NCI-H82 (cell line): Measurements from ENCODE around the gene PHACTR4.
"Not testable (repeated sequence)": the region's sequence is repeated elsewhere in the genome, so short reads cannot be mapped to it uniquely, and the experiment has no call there.

Source experiments
- DNase-seq: peaks from one replicate; lab custom pipeline; 2025; lab: John Stamatoyannopoulos, UW

PHACTR4 gene

DNA sequence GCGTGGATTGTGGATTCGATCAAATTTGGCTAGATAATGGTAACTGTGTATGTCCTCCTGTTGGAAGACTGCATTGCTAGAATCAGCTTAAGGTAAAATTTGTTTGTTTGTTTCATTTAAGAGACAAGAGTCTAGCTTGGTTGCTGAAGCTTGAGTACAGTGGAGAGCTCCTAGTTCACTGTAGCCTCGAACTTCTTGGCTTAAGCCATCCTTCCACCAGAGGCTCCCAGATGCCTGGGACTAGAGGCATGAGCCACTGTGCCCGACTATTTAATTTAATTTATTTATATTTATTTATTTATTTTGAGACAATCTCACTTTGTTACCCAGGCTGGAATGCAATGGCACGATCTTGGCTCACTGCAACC is 1.5 kb downstream of the PHACTR4 start:
- no peak for DNase-seq

DNA sequence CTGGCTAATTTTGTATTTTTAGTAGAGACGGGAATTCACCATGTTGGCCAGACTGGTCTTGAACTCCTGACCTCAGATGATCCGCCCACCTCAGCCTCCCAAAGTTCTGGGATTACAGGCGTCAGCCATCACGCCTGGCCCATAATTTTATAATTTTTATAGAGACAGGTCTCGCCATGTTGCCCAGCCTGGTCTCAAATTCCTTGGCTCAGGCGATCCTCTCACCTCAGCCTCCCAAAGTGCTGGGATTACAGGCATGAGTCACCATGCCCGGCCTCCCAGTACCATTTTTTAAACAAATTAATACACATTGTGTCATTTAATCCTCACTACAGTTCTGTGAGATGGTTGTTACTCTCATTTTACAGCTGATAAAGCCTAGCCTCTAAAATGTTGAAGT is 3.9 kb downstream of the PHACTR4 start:
- not testable (repeated sequence) for DNase-seq

DNA sequence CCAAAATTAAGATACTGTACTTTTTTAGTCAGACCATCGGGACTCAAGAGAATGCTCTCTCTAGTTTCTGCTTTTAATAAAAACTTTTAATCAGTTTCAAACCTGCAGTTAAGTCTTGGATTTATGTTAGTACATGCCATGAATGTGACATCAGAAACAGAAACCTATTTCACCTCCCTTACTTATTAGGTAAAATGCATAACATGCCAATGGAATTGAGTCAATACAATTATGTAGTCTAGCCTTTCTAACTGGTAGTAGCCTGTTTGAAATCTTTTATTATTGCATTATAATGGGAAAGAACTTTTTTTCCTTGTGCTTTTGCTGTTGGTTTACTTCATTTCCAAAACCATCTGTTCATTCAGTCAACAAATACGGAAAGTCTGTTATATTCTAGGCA is 4.8 kb downstream of the PHACTR4 start:
- no peak for DNase-seq

DNA sequence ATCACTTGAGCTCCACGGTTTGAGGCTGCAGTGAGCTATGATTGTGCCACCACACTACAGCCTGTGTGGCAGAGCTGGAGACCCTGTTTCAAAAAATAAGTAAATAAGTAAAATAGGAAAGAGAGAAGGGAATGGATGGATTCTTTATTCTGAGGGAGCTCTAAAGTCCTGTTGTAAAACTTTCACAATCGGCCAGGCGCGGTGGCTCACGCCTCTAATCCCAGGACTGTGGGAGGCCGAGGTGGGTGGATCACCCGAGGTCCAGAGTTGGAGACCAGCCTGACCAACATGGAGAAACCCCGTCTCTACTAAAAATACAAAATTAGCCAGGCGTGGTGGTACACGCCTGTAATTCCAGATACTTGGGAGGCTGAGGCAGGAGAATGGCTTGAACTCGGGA is 6.1 kb downstream of the PHACTR4 start:
- not testable (repeated sequence) for DNase-seq

DNA sequence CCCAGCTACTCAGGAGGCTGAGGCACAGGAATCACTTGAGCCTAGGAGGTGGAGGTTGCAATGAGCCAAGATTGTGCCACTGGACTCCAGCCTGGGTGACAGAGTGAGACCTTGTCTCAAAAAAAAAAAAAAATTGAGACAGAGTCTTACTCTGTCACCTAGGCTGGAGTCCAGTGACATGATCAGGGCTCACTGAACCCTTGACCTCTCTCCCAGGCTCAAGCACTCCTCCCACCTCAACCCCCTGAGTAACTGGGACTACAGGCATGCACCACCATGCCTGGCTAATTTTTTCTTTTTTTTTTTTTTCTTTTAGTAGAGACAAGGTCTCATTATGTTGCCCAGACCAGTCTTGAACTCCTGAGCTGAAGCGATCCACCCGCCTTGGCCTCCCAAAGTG is 6.7 kb downstream of the PHACTR4 start:
- DNase-seq = not testable (repeated sequence)

DNA sequence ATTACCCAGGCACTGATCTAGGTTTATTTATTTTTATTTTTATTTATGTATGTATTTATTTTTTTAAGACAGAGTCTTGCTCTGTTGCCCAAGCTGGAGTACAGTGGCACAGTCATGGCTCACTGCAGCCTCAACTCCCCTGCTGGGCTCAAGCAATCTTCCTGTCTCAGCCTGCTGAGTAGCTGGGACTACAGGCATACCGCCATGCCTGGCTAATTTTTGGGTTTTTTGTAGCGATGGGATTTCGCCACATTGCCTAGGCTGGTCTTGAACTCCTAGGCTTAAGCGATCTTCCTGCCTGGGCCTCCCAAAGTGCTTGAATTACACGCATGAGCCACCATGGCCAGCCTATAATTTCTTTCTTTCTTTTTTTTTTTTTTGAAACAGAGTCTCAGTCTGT is 9.4 kb downstream of the PHACTR4 start:
- no peak for DNase-seq

DNA sequence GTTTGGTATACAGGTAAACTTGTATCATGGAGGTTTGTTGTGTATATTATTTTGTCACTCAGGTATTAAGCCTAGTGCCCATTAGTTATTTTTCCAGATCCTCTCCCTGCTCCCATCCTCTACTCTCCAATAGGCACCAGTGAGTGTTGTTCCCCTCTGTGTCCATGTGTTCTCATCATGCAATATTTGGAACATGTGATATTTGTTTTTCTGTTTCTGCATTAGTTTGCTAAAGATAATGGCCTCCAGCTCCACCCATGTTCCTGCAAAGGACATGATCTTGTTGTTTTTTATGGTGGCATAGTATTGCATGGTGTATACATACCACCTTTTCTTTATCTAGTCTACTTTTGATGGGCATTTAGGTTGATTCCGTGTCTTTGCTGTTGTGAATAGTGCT is 10.9 kb downstream of the PHACTR4 start:
- DNase-seq = no peak

DNA sequence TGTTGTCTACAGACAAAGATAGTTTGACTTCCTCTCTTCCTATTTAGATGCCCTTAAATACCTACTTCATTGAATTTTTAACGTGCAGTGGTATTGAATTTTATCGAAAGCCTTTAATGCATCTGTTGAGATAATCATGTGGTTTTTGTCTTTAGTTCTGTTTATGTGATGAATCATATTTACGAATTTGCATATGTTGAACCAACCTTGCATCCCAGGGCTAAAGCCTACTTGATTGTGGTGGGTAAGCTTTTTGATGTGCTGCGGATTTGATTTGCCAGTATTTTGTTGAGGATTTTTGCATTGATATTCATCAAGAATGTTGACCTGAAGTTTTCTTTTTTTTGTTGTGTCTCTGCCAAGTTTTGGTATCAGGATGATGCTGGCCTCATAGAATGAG is 14.2 kb downstream of the PHACTR4 start:
- not testable (repeated sequence) for DNase-seq

DNA sequence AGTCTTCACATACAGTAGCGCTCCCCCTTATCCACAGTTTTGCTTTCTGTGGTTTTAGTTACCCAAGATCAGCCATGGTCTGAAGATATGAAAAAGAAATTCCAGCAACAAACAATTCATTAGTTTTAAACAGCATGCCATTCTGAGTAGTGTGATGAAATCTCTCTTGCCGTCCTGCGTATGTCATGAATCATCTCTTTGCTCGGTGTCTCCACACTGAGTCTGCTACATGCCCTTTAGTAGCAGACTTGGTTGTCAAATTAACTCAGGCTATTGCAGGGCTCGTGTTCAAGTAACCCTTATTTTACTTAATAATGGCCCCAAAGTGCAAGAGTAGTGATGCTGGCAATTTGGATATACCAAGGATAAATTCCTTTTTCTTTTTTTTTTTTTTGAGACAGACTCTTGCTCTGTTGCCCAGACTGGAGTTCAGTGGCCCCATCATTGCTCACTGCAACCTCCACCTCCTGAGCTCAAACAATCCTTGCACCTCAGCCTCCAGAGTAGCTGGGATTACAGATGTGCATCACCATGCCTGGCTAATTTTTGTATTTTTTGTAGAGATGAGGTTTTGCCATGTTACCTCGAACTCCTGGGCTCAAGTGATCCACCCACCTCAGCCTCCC is 22.6 kb downstream of the PHACTR4 start:
- no peak for DNase-seq

DNA sequence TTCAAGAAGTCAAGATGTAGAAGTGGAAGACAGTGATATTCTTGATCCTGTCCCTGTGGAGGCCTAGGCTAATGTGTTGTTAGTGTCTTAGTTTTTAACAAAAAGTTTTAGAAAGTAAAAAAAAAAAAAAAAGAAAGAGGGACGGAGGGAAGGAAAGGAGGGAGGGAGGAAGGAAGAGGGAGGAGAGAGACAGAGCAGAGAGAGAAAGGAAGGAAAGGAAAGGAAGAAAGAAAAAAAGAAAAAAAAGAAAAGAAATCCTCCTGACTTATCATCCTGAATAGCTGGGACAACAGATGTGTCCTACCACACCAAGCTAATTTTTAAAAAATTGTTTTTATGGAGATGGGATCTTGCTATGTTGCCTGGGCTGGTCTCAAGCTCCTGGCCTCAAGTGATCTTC is 24.6 kb downstream of the PHACTR4 start:
- no peak for DNase-seq

DNA sequence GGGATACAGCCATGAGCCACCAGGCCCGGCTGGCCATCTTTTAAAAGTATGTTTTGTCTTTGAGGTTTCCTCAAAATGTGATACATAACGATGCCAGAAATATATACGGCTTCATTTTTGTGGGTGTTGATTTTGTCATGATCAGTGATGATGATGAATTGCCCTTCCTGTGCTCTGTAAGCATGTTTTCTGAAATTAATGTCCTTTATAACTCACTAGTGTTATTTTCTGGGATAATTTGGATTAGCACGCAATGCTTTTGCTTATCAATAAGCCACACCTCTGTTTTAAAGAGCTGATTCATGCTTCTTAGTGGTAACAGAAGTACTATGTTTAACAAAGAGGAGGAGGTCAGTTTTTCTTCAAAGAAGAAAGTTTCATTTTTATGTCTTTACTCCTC is 25.6 kb downstream of the PHACTR4 start:
- DNase-seq = no peak

DNA sequence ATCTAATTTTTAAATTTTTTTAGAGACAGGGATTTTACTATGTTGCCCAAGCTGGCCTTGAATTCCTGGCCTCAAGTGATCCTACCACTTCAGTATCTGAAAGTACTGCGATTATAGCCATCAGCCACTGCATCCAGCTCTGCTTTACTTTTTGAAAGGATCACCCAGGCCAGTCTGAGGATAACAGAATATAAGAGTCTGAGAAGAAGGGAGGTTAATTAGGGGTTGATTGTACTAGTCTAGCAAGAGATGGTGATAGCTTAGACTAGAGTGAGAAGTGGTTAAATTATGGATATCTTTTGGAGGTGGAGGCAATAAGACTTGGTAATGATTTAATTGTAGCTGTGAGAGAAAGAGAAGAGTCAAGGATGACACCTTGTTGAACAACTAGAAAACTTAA is 32.2 kb downstream of the PHACTR4 start:
- DNase-seq = no peak

DNA sequence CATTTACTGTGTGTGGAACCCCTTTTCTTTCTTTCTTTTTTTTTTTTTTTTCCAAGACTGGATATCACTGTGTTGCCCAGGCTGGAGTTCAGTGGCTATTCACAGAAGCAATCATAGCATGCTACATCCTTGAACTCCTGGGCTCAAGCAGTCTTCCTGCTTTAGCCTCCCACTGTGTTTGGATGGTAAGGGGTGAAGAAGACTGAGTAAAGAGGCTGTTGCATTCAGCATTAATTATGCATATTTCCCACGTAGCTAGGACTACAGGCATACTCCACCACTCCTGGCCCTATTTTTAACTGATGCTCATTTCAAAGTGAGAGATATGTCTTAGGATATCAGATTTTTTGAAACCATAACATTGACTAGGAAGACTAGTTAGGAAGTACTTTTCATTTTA is 39.5 kb downstream of the PHACTR4 start:
- no peak for DNase-seq

DNA sequence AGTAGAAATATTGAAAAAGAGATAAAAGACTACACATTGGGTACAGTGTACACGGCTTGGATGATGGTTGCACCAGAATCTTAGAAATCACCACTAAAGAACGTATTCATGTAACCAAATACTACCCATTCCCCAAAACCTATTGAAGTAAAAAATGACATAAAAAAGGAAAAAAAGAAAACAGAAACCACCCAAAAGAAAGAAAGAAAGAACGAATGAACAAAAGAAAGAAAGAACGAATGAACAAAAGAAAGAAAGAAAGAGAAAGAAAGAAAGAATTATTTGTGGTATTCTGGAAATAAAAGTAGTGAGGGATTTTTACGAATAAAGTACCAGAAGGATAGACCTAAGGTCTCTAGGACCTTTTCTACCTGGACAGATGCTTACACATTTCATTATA is 42.1 kb downstream of the PHACTR4 start:
- no peak for DNase-seq

DNA sequence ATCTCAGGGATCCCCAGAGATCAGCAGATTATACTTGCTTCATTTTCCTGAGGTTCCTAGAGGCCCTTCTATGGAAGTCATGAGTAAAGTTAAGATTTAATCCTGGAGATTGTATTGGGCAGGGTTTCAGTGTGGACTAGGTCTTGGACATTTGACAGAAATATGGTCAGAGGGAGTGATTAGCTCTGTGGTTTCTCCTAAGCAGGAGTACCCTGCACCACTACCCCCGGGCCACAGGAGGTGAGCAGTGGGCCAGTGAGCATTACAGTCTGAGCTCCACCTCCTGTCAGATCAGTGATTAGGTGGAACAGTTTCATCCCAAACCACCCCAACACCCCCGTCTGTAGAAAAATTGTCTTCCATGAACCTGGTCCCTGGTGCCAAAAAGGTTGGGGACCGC is 43.2 kb downstream of the PHACTR4 start:
- DNase-seq = no peak

DNA sequence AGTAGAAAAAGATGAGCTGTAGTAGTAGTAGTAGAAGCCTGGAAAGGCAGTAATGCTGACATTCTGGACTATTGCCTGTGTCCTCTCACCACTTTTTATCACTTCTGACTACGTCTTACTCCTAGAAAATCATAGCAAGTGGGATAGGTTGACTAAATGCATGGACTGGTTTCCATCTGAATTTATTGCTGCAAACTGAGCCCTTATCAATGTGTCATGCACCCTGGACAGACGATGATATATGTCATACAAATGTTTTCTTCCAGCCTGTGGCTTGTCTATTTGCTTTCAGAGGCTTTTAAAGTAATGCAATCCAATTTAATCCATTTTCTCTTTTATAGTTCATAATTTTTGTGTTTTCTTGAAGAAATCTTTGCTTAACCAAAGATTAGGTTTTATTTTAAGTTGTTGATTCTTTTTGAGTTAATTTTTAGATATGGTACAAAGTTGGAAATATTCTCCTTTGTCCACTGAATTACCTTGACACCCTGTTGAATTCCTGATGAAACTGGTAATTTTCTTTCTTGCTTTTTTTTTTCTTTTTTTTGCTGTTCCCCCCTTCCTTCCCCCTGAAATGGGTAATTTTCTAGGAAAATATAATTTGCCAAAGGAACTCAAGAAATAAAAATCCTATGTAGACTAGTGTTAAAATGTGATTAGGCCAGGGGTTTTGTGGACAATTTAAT is 47.1 kb downstream of the PHACTR4 start:
- DNase-seq = no peak

DNA sequence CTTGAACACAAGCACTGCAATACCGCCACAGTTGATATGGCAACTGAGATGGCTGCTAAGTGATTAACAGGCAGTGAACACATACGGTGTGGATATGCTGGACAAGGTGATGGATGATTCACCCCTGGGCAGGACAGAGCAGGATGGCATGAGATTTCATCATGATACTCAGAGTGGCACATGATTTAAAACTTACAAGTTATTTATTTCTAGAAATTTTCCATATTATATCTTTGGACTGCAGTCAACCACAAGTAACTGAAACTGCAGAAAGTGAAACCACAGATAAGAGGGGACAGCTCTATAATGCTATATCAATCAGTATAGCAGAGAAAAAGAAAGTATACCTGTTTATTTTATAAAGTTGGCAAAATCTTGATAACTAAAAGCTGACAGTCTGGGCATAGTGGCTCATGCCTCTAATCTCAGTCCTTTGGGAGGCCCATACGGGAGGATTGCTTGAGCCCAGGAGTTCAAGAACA is 47.9 kb downstream of the PHACTR4 start:
- no peak for DNase-seq

DNA sequence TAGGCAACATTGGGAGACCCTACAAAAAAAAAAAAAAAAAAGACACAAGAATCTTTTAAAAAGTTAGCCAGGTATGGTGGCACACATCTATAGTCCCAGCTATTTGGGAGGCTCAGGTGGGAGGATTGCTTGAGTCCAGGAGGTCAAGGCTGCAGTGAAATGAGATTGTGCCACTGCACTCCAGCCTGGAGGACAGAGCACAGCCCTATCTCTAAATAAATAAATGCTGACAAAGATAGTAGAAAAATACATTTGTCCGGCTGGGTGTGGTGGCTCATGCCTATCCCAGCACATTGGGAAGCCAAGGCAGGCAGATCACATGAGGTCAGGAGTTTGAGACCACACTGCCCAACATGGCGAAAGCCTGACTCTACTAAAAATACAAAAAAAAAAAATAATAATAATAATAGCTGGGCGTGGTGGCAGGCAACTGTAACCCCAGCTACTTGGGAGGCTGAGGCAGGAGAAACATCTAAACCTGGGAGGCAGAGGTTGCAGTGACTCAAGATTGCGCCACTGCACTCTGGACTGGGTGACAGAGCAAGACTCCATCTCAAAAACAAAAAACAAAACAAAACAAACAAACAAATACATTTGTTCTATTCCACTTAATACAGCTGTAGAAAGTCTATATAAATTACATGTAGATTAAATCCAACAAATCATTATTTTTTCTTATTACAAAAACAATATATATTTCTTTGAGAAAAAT is 48.5 kb downstream of the PHACTR4 start:
- DNase-seq = no peak

DNA sequence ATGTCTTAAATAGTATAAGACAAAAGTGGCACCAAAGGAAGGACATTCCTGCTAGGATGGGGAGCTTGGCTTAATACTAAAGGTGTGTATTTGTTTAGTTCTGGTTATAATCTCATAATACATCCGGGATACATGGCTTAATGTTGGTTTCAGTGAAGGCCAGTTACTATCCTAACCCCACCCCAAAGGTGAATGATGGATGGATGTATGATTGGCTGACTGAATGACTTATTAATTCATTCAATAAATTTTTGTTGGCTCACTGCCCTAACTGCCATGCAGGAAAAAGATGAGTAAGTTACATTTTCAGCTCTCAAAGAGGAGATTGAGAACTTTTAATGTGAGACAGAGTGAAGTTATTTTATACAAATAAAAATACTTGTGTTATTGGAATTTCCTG is 52.2 kb downstream of the PHACTR4 start:
- DNase-seq = no peak

DNA sequence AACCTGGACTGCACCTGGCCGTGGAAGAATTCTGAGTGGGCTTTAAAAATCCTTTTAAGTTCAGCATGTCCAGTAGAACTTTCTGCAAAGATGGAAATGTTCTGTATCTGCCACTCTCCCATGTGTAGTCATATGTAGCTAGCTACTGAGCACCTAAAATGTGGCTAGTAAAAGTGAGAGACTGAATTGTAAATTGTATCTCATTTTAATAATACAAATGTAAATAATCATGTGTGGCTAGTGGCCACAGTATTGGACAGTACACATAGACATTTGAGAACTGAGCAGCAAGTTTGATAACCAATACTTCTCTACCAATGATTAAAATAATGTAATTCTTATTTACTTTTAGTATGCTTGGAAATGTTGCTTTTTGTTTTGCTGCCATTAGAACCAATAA is 57.3 kb downstream of the PHACTR4 start:
- no peak for DNase-seq

DNA sequence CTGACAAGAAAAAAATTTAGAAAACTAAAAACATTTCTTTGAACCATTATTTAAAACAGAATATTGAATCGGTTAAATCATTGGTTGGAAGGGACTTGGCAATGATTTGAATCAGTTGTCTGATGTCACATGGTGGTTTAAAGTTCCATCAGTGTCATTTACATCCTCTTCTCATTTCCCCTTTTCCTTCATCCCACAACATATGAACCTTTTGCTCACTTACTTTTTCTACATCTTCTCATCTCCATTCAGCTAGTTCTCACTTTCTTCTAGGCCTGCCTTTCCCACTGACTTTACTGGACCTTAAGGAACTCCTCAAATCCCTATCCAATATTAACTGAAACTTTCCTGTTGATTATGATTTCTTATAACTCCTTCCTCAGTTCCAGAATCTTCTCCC is 58.5 kb downstream of the PHACTR4 start:
- no peak for DNase-seq

DNA sequence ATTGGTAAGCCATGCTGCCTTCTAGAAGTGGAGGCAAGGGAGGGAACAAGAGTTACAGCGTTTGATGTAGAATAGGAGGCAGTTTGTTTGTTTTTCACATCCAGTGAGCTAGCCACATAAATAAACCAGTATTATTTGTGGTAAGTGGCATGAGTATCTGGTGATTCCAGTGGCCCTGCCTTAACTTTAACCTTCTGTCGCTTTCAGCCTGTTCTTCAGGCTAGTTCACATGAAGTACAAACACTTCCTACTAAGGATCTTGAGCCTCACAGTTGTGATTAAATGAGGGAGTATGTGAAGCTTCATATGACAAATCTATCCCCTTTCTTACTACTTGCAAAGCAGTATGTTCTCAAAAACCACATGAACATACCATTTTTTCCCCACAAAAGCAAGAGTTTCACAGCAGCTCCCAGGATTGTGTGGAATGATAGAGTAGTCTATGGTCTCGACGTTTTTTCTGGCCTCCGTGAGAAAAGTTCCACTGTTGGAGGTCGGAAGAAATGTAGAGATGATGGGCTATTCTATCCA is 59.5 kb downstream of the PHACTR4 start:
- DNase-seq = no peak

DNA sequence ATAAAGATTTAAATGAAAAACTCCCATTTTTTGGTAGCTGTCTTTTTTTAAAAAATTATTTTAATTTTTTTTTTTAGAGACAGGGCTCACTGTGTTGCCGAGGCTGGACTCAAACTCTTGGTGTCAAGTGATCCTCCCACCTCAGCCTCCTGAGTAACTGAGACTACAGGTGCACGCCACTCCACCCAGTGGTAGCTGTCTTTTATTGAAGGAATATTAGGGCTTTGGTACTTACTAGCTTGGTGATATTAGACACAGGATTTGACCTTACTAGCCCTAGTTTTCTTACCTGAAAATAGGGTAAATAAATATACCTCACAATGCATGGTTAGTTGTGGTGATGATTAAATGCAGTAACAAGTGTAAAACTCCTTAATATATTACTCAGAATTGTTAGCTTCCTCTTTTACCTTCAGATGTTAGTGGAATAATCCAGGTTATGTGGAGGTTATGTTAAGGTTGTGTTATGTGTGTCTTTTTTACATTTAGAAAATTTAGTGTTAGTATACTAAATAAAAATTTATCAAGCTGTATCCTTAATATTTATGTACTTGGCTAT is 66.8 kb downstream of the PHACTR4 start:
- DNase-seq = peak; percentile 38
